NT2/D1 (cell line): ENCODE measurements around the gene CHRNB1.

ENCODE experiments used
- SUZ12 ChIP-seq: IDR thresholded peaks from 2 replicates; pipeline ENCODE4 v1.6.1; 2011; ENCODE audit not compliant: insufficient read length, insufficient read depth; ENCODE audit errors: extremely low read depth
- ZNF274 ChIP-seq: IDR thresholded peaks from 2 replicates; pipeline ENCODE4 v1.6.1; 2011; ENCODE audit warnings: mild to moderate bottlenecking, low read depth, low read length

- TF ChIP-seq ZNF274 (no peak), SUZ12 (no peak)
Observed at GRCh38 chr17:7464081-7464480, 19.2 kb downstream of the CHRNB1 start.
